Measurements from ENCODE around the gene KRTAP5-1.
A peak's percentile ranks its signal among the peaks of the same experiment; 100 is the strongest.
"Not testable (repeated sequence)": the region's sequence is repeated elsewhere in the genome, so short reads cannot be mapped to it uniquely, and the experiment has no call there.

Gene KRTAP5-1, protein sequence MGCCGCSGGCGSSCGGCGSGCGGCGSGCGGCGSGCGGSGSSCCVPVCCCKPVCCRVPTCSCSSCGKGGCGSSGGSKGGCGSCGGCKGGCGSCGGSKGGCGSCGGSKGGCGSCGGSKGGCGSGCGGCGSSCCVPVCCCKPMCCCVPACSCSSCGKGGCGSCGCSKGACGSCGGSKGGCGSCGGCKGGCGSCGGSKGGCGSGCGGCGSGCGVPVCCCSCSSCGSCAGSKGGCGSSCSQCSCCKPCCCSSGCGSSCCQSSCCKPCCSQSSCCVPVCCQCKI

DNA sequence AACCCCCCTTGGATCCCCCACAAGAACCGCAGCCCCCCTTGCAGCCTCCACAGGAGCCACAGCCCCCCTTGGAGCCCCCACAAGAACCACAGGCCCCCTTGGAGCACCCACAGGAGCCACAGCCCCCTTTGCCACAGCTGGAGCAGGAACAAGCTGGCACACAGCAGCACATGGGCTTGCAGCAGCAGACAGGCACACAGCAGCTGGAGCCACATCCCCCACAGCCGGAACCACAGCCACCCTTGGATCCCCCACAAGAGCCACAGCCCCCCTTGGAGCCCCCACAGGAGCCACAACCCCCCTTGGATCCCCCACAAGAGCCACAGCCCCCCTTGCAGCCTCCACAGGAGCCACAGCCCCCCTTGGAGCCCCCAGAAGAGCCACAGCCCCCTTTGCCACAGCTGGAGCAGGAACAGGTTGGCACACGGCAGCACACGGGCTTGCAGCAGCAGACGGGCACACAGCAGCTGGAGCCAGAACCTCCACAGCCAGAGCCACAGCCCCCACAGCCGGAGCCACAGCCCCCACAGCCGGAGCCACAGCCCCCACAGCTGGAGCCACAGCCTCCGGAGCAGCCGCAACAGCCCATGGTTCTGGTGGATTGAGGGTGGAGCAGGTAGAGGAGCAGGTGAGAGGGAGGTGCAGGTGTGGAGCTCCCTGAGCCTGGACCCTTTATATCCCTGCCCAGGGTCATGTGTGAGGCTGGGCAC, at the start of gene KRTAP5-1:
Gene KRTAP5-1, minus strand, starts transcription at position 623 of the 710 bp plus-strand sequence. Its CDS starts 34 bp downstream, at position 589.
- Mint-ChIP-seq H3K27ac (peak within 1 kb of the TSS; percentile 30), H3K27me3 (peaks cover 30% of the 10 kb centered on the region), H3K4me1 (peaks cover 49% of the 10 kb centered on the region), H3K4me3 (peak within 1 kb of the TSS; percentile 21)
- ATAC-seq, H3K36me3 Mint-ChIP-seq, H3K9me3 Mint-ChIP-seq: not testable (repeated sequence)

DNA sequence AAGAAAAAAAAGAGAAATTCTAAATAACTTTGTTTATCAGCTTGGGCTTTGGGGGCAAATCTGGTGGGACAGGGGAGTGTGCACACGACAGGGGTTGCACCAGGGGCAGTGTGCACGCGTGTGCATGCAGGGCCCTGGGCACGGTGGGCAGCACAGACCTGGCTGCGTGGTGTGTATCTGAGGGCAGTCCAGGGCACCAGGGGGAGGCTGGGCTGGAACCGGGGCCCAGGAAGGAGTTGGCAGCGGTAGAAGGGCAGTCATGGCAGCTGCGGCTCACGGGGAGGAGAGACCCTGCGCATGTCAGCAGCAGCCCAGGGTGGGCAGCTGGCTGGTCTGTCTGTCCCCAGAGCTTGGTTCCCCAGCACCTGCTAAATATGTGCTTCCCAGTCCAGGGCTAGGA, 48.8 kb upstream of the KRTAP5-1 start:
- no peak for ATAC-seq
- Mint-ChIP-seq H3K4me1 (peaks cover 5% of the 10 kb centered on the region), H3K36me3 (no peaks in the 10 kb centered on the region), H3K27ac (no peak overlapping the region), H3K27me3 (peaks cover 76% of the 10 kb centered on the region), H3K4me3 (no peak overlapping the region), H3K9me3 (no peaks in the 10 kb centered on the region)

DNA sequence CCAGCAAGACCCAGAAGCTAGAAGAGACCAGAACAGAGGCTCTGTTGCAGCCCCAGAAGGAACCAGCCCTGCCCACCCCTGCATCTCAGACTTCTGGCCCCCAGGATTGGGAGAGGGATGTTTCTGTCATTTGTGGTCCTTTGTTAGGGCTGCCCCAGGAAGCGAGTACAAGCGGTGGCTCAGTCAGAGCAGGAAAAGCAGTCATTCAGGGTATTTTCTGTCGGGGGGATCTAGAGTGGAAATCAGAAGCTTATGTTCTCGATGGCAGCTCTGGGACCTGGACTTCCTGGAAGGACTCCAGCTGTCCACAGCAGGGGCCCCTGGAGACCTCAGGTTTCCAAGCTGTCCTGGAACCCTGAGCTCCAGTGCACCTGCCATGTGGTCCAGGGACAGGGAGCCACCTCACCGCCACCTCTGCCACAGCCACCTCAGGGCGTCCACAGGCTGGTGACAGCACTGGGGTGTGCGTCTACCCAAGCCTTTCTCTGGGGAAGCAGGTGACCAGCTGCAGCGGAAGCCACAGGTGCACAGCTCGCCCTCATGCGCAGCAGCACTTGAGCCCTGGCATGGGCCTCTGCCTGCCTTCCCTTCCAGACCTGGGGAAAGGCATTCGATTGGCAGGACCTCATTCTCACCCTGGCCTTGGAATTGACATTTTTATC, 47.1 kb upstream of the KRTAP5-1 start:
- H3K27ac Mint-ChIP-seq: no peak overlapping the region
- ATAC-seq: peak; percentile 25
- peaks cover 74% of the 10 kb centered on the region for H3K27me3 Mint-ChIP-seq

DNA sequence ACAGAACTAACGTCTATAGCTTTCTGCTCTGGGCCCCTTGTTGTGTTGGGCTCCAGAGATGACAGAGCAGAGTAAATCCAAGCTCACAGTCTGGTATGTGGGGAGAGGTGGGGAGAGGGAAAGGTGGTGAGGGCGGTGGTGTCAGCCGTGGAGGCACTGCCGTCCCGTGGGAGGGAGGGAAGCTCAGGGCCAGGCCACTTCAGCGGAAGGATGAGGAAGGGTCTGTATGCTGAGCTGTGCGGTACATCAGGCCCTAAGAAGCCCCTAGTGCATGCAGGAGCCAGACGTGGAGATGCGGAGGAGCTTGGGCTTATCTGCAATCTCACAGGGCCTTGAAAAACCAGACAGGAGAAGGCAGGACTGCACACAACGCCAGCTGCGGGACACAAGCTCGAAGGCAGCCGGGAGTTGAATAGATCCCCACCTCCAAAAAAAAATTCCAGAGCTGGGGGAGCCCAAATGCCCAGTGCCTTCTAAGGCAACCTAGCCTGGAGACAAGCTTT, 46.0 kb upstream of the KRTAP5-1 start:
- Mint-ChIP-seq H3K27me3 (peaks cover 79% of the 10 kb centered on the region), H3K27ac (no peak overlapping the region), H3K36me3 (no peaks in the 10 kb centered on the region), H3K4me3 (no peak overlapping the region), H3K9me3 (no peaks in the 10 kb centered on the region), H3K4me1 (peaks cover 7% of the 10 kb centered on the region)
- ATAC-seq: no peak

More for the DNA sequence above, 47.1 kb upstream of the KRTAP5-1 start:
- Mint-ChIP-seq H3K36me3 (no peaks in the 10 kb centered on the region), H3K9me3 (no peaks in the 10 kb centered on the region), H3K4me3 (no peak overlapping the region), H3K4me1 (peaks cover 7% of the 10 kb centered on the region)

DNA sequence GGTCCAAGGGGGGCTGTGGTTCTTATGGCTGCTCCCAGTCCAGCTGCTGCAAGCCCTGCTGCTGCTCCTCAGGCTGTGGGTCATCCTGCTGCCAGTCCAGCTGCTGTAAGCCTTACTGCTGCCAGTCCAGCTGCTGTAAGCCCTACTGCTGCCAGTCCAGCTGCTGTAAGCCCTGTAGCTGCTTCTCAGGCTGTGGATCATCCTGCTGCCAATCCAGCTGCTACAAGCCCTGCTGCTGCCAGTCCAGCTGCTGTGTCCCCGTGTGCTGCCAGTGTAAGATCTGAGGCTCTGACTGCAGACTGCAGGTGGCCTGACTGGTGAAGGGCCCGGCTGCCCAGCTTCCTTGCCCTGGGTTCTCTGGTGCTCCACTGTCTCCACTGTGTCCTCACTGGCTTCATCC, 45.2 kb upstream of the KRTAP5-1 start:
- Mint-ChIP-seq H3K27ac (no peak overlapping the region), H3K4me3 (no peak overlapping the region), H3K36me3 (no peaks in the 10 kb centered on the region), H3K9me3 (no peaks in the 10 kb centered on the region), H3K27me3 (peaks cover 79% of the 10 kb centered on the region), H3K4me1 (peaks cover 7% of the 10 kb centered on the region)
- no peak for ATAC-seq

DNA sequence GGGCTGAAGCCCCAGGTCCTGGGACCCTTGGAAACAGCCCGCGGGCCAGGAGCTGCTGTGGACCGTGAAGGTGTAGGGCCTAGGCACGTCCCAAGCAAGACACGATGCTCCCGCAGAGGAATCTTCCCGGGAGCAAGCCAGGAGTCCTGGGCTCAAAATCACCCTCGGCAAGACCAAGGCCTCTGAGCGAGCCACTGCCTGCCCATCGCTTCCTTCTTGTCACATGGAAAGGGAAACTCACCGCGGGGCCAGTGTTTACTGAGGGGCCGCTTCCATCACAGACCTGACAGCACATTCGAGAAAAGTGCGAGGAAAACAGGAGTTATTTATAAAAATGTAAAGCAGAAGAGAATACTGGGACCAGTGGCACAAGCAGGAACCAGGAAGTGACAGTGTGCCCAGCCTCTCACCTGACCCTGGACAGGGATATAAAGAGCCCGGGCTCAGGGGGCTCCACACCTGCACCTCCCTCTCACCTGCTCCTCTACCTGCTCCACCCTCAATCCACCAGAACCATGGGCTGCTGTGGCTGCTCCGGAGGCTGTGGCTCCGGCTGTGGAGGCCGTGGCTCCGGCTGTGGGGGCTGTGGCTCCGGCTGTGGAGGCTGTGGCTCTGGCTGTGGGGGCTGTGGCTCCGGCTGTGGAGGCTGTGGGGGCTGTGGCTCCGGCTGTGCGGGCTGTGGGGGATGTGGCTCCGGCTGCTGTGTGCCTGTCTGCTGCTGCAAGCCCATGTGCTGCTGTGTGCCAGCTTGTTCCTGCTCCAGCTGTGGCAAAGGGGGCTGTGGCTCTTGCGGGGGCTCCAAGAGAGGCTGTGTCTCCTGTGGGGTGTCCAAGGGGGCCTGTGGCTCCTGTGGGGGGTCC, 44.5 kb upstream of the KRTAP5-1 start, which contains the start of gene KRTAP5-5:
Gene KRTAP5-5, plus strand, starts transcription at position 450 of the 860 bp plus-strand sequence. Its CDS starts 66 bp downstream, at position 516.
- H3K4me1 Mint-ChIP-seq: peaks cover 7% of the 10 kb centered on the region
- peaks cover 77% of the 10 kb centered on the region for H3K27me3 Mint-ChIP-seq
- H3K9me3 Mint-ChIP-seq: no peaks in the 10 kb centered on the region
- no peak within 1 kb of the TSS for H3K4me3 Mint-ChIP-seq
- no peaks in the 10 kb centered on the region for H3K36me3 Mint-ChIP-seq
- no peak for ATAC-seq
- H3K27ac Mint-ChIP-seq: no peak within 1 kb of the TSS

DNA sequence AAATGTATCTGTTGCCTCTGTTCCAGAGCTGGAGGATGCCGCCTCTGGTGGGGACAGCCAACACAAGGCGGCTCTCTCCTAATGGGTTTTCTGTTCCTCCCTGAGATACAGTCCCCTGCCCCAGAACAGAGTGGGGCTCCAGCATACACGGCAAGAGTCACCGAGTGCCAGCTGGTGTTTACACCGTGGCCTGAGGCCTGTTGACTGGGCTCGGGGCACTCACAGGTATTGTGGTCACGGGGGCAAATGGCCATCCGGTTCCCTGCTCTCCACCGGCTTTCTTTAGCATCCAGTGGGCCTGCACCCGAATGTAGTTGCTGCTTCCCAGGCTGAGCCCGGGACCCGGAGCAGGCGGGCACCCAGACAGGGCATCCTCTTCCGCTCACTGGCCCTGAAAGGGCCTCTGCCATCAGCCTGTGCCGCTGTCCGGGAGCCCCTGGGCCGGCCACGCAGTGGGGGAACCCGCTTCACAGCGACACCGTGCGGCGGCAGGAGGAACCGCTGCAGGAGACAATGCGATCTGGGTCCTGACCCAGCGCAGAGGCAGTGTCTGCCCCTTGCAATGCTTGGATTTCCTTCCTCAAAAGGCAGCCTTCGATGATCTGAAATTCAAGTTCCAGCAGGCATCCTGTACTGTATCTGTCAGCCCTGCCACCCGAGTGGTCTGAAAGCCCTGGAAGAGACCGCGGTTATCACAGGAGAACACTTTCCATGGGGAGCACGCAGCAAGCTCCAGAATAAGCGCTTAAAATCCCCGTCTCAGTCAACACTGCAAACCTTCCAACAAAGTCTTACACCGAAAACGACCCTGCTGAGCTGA, 43.6 kb upstream of the KRTAP5-1 start:
- no peaks in the 10 kb centered on the region for H3K36me3 Mint-ChIP-seq
- no peak overlapping the region for H3K27ac Mint-ChIP-seq
- H3K27me3 Mint-ChIP-seq: peaks cover 69% of the 10 kb centered on the region
- no peak overlapping the region for H3K4me3 Mint-ChIP-seq
- no peaks in the 10 kb centered on the region for H3K9me3 Mint-ChIP-seq
- H3K4me1 Mint-ChIP-seq: peaks cover 7% of the 10 kb centered on the region
- peak; percentile 84 for ATAC-seq

DNA sequence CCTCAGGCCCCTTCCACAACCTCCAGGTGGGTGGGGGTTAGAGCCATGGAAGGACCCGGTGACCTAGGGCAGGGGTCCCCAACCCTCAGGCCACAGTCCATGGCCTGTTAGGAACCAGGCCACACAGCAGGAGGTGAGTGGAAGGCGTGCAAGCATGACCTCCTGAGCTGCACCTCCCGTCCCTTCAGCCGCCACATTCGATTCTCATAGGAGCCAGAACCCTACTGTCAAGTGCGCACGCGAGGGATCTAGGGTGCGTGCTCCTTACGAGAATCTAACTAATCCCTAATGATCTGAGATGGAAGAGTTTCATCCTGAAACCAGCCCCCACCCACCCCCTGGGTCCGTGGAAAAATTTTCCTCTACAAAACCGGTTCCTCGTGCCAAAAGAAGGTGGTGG, 40.5 kb upstream of the KRTAP5-1 start:
- ATAC-seq: no peak
- Mint-ChIP-seq H3K4me1 (peaks cover 7% of the 10 kb centered on the region), H3K27me3 (peaks cover 53% of the 10 kb centered on the region), H3K4me3 (no peak overlapping the region), H3K9me3 (no peaks in the 10 kb centered on the region), H3K36me3 (no peaks in the 10 kb centered on the region), H3K27ac (no peak overlapping the region)

DNA sequence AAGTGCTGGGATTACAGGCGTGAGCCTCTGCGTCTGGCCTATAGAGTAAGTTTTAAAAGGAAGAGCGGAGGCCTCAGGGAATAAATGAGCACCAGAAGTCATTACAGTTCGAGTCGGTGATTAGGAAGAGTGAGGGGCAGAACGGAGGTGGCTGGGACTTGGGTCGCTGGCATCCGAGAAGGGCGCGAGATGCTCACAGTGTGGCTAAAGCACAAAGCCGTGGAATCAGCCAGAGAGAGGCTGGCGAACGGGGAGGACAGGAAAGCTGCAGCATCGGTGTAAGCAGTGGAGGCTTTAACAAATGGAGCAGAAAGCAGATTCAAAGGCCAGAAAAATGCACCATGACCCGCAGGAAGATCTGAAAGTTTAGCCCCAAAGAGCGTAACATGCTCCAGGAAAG, 39.5 kb upstream of the KRTAP5-1 start:
- no peak for ATAC-seq
- H3K4me3 Mint-ChIP-seq: no peak overlapping the region
- peaks cover 8% of the 10 kb centered on the region for H3K4me1 Mint-ChIP-seq
- no peaks in the 10 kb centered on the region for H3K36me3 Mint-ChIP-seq
- H3K27ac Mint-ChIP-seq: no peak overlapping the region
- H3K27me3 Mint-ChIP-seq: peaks cover 54% of the 10 kb centered on the region
- H3K9me3 Mint-ChIP-seq: no peaks in the 10 kb centered on the region

DNA sequence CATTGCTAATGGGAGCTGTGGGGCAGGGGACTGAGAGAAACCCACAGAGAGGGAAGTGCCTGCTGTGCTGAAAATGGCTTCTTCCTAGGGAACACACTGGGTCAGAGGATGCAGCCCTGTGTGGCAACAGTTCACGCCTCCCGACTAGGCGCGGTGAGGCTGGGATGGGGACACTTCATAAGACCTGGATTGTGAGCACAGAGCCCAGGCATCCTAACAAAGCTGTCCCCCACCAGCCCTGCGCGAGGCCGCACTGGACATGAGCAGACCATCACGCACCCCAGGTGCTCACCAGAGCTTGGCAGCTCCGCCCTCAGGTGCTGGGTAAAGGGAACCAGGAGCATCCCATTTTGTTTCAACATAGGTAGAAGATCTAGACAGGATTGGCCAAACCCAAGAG, 38.6 kb upstream of the KRTAP5-1 start:
- Mint-ChIP-seq H3K36me3 (no peaks in the 10 kb centered on the region), H3K27me3 (peaks cover 47% of the 10 kb centered on the region), H3K4me3 (no peak overlapping the region), H3K4me1 (peaks cover 7% of the 10 kb centered on the region), H3K27ac (no peak overlapping the region), H3K9me3 (no peaks in the 10 kb centered on the region)
- no peak for ATAC-seq

DNA sequence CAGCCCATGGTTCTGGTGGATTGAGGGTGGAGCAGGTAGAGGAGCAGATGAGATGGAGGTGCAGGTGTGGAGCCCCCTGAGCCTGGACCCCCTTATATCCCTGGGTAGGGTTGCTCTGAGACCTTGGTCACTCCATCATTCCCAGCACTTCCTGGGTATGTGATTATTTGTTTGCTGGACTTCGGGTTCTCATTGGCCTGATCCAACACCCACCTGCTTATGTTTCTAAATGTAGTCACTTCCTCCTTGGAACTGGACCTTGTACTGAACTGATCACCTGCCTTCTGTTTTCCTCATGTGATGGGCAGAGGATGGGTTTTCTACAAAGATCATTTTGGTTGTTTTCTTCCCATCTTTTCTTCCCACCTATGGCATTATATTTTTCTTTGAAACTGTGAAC, 37.0 kb upstream of the KRTAP5-1 start, which contains the start of gene KRTAP5-4:
Gene KRTAP5-4, minus strand, starts transcription at position 53 of the 400 bp plus-strand sequence. Its CDS starts 45 bp downstream, at position 8.
- ATAC-seq: no peak
- H3K4me3 Mint-ChIP-seq: no peak within 1 kb of the TSS
- H3K4me1 Mint-ChIP-seq: peaks cover 6% of the 10 kb centered on the region
- H3K9me3 Mint-ChIP-seq: no peaks in the 10 kb centered on the region
- no peaks in the 10 kb centered on the region for H3K36me3 Mint-ChIP-seq
- peaks cover 55% of the 10 kb centered on the region for H3K27me3 Mint-ChIP-seq
- H3K27ac Mint-ChIP-seq: no peak within 1 kb of the TSS

DNA sequence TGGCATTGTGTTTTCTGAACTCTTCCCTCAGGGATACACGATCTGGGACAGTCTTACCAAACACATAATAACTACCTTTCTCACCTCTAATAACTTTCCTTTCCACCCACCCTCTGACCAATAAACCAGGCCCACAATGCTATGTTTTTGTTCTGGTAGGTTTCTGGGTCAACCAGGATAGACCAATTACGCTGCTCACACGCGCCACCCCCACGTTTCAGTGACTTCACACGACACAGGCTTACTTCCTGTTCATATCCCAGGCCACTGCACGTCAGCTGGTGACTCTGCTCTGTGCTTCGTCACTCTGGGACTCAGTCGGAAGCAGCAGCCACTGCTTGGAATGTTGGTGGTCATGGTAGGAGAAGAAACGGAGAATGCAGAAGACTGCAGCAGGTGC, 34.4 kb upstream of the KRTAP5-1 start:
- no peak overlapping the region for H3K27ac Mint-ChIP-seq
- ATAC-seq: no peak
- H3K36me3 Mint-ChIP-seq: no peaks in the 10 kb centered on the region
- H3K4me1 Mint-ChIP-seq: peaks cover 6% of the 10 kb centered on the region
- no peaks in the 10 kb centered on the region for H3K9me3 Mint-ChIP-seq
- H3K27me3 Mint-ChIP-seq: peaks cover 59% of the 10 kb centered on the region
- H3K4me3 Mint-ChIP-seq: no peak overlapping the region

DNA sequence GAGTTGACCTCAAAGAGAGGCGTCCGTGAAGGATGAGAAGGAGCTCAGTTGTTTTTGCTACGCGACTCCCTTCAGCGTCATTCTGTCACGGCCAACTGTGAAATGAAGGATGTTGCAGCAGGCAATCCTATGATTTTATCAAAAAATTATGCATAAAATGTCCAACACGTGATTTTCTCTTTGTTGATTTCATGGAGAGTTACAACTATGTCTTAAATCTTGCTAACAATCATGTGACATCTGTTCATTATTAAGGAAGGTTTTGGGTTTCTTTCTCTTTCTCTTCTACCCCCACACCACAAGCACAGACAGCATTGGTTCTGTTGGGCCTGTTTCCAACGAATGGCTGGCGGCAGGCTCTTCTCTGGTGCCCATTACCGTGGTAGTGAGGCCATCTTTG, 33.1 kb upstream of the KRTAP5-1 start:
- Mint-ChIP-seq H3K4me3 (no peak overlapping the region), H3K27ac (no peak overlapping the region), H3K4me1 (peaks cover 6% of the 10 kb centered on the region), H3K27me3 (peaks cover 71% of the 10 kb centered on the region), H3K9me3 (no peaks in the 10 kb centered on the region), H3K36me3 (no peaks in the 10 kb centered on the region)
- ATAC-seq: no peak

DNA sequence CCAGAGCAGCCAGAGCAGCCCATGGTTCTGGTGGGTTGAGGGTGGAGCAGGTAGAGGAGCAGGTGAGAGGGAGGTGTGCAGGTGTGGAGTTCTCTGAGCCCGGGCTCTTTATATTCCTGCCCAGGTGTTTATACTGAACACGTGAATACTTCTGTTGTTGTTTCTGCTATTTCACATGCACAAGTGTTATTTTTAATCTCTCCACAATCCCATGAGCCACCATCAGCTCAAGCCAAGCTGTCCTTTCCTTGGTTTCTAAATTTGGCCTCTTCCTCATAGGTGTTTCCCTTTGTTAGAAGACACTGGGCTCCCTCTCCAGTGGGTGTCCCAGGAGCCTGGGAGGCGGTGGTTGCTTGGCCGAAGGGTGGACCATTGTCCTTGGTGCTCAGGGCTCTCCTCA, 23.3 kb upstream of the KRTAP5-1 start, which contains the start of gene KRTAP5-3:
Gene KRTAP5-3, minus strand, starts transcription at position 101 of the 400 bp plus-strand sequence. Its CDS starts 78 bp downstream, at position 23.
- Mint-ChIP-seq H3K27ac (no peak within 1 kb of the TSS), H3K36me3 (no peaks in the 10 kb centered on the region), H3K9me3 (no peaks in the 10 kb centered on the region), H3K4me3 (no peak within 1 kb of the TSS), H3K27me3 (peaks cover 35% of the 10 kb centered on the region), H3K4me1 (peaks cover 16% of the 10 kb centered on the region)
- ATAC-seq: no peak
